Measurements from ENCODE around the gene ZFP3.
"Not testable (repeated sequence)": the region's sequence is repeated elsewhere in the genome, so short reads cannot be mapped to it uniquely, and the experiment has no call there.

Gene ZFP3

DNA sequence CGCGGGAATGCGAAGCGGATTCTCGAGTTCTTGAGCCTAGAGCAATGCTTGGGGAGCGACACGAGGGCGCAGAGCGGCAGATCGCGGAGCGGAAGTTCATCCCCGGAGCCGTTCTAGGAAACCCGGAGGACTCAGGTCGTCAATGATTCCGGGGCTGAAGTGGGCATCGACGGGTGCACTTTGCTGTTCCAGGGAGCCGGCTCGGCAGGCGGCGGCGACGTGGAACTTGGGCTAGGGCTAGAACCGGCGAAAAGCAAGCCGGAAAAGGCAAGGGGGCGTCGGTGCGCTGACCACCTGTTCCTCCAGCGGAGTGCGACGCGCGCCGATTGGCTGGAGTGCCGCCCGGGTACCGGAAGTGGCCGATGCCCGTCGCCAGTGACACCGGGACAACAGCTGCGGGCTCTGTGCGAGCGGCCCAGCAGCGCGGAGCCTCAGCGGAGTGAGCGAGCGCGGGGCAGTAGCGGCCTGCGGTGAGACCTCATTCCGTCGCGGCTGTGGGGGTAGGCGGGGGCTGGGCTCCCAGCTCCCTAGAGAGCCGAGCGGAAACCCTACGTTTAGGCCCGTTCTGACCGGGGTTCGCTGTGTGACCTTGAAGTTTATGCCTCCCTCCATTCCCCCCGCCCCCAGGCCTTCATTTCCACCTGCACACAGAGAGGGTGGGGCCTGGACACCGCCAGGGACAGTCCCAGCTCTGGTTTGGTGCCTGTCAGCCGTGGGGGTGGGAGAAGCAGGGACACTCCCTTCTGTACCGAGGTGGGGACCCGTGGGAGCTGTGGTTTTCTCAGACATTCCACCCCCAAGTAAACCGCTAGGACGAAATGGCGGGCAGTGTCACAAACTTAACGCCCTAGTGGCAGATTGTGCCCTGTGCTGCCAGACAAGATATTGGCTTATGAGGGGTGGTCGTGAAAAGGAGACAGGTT lies at the start of gene ZFP3:
Gene ZFP3, plus strand, starts transcription at position 362 of the 923 bp plus-strand sequence. CDS start 13,038 bp downstream, outside the sequence.
- peak; percentile 72 for ATAC-seq (ENCODE audit: insufficient read depth, low read depth)
- Histone ChIP-seq H3K36me3 (ENCODE audit: insufficient read depth, low read length) (no peaks in the 10 kb centered on the region), H3K79me2 (ENCODE audit: insufficient read depth, low read length) (no peaks in the 10 kb centered on the region), H2AFZ (ENCODE audit: low read depth, low read length) (no peak within 1 kb of the TSS), H3K4me2 (ENCODE audit: insufficient read depth, low read length) (peak within 1 kb of the TSS; percentile 8; the same call in 1 of the 2 replicates), H4K20me1 (ENCODE audit: insufficient read depth, low read length) (no peaks in the 10 kb centered on the region), H3K4me3 (ENCODE audit: low read depth in 1 of 2, low read length in 2 of 2) (no peak within 1 kb of the TSS), H3K27ac (ENCODE audit: low read length) (no peak within 1 kb of the TSS), H3K9me3 (ENCODE audit: insufficient read depth, low read length, severe bottlenecking) (no peaks in the 10 kb centered on the region), H3K4me1 (ENCODE audit: insufficient read depth, low read length) (peaks cover 4% of the 10 kb centered on the region; the same call in 1 of the 2 replicates), H3K27me3 (ENCODE audit: insufficient read depth, low read length, poor library complexity) (no peaks in the 10 kb centered on the region), H3K9ac (ENCODE audit: low read depth, low read length) (no peak within 1 kb of the TSS)
- no peak for TF ChIP-seq EZH2 (IDR thresholded peaks at IDR 0.05; ENCODE audit: borderline replicate concordance, low read depth, low read length, severe bottlenecking)
- TF ChIP-seq, protein P1, sequence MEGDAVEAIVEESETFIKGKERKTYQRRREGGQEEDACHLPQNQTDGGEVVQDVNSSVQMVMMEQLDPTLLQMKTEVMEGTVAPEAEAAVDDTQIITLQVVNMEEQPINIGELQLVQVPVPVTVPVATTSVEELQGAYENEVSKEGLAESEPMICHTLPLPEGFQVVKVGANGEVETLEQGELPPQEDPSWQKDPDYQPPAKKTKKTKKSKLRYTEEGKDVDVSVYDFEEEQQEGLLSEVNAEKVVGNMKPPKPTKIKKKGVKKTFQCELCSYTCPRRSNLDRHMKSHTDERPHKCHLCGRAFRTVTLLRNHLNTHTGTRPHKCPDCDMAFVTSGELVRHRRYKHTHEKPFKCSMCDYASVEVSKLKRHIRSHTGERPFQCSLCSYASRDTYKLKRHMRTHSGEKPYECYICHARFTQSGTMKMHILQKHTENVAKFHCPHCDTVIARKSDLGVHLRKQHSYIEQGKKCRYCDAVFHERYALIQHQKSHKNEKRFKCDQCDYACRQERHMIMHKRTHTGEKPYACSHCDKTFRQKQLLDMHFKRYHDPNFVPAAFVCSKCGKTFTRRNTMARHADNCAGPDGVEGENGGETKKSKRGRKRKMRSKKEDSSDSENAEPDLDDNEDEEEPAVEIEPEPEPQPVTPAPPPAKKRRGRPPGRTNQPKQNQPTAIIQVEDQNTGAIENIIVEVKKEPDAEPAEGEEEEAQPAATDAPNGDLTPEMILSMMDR (IDR thresholded peaks at IDR 0.05; ENCODE audit: borderline replicate concordance, extremely low read depth, low read length, poor library complexity, severe bottlenecking), result peak; percentile 21
- peak; percentile 49 for DNase-seq

DNA sequence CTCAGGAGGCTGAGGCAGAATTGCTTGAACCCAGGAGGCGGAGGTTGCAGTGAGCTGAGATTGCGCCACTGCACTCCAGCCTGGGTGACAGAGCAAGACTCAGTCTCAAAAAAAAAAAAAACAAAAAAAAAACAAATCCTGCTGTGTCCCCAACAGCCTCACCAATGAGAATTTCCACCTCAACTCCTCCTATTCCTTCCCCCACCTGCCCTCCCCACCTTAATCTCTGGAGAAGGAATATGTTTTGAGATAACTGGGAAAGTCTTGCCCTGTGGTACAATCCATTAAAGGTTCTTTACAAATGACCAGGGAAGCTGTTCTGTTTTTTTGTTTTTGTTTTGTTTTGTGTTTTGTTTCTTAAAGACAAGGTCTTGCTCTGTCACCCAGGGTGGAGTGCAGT lies 48.1 kb upstream of the ZFP3 start:
- ATAC-seq (ENCODE audit: insufficient read depth, low read depth); H3K79me2 ChIP-seq (ENCODE audit: insufficient read depth, low read length); H3K27ac ChIP-seq (ENCODE audit: low read length); H3K27me3 ChIP-seq (ENCODE audit: insufficient read depth, low read length, poor library complexity); H4K20me1 ChIP-seq (ENCODE audit: insufficient read depth, low read length); DNase-seq; H3K4me3 ChIP-seq (ENCODE audit: low read depth in 1 of 2, low read length in 2 of 2); H3K9ac ChIP-seq (ENCODE audit: low read depth, low read length); H3K36me3 ChIP-seq (ENCODE audit: insufficient read depth, low read length); H3K9me3 ChIP-seq (ENCODE audit: insufficient read depth, low read length, severe bottlenecking): not testable (repeated sequence)
- peak overlapping the region; percentile 54; the same call in 1 of the 2 replicates for H2AFZ ChIP-seq (ENCODE audit: low read depth, low read length)
- H3K4me1 ChIP-seq (ENCODE audit: insufficient read depth, low read length), result peaks cover 25% of the 10 kb centered on the region
- H3K4me2 ChIP-seq (ENCODE audit: insufficient read depth, low read length), result 0 out of 2 replicates have a peak overlapping the region, but pooled peaks have one; percentile 97

DNA sequence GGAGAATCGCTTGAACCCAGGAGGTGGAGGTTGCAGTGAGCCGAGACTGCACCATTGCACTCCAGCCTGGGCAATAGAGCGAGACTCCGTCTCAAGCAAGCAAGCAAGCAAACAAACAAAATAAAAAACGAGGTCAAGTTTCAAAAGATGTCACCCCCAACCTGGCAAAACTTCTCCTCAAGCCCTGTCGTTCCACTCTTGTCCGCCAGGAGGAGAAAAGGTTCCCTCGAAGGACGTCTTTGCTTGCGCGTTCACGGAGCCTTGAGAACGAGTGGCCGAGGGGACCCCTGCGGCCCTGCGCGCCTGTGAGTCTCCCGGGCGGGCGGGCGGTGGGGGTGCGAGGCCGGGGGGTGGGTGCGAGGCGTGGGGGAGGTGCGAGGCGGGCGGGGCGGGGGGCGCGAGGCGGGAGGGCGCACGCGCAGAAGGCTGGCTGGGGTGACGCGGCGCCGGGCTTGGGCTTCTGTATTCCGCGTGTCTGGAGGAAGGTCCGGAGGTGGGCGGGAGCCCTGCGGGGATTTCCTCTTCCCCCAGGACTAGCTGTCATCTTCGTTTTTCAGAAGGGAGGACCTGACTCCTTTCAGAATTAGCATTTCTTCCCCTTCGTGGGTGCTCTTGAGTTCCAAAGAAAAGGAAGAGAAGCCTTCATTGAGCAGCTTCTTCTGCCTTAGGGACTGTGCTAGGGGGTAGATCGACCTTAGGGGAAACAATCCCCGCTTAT lies 46.7 kb upstream of the ZFP3 start:
- H3K27ac ChIP-seq (ENCODE audit: low read length), result peak overlapping the region; percentile 75
- H4K20me1 ChIP-seq (ENCODE audit: insufficient read depth, low read length), result no peaks in the 10 kb centered on the region
- DNase-seq, result peak; percentile 88
- H3K4me3 ChIP-seq (ENCODE audit: low read depth in 1 of 2, low read length in 2 of 2), result peak overlapping the region; percentile 48 to 73
- H3K36me3 ChIP-seq (ENCODE audit: insufficient read depth, low read length), result no peaks in the 10 kb centered on the region
- peak overlapping the region; percentile 73 for H3K9ac ChIP-seq (ENCODE audit: low read depth, low read length)
- H3K79me2 ChIP-seq (ENCODE audit: insufficient read depth, low read length), result no peaks in the 10 kb centered on the region
- H3K4me2 ChIP-seq (ENCODE audit: insufficient read depth, low read length), result peak overlapping the region; percentile 97
- H3K4me1 ChIP-seq (ENCODE audit: insufficient read depth, low read length), result peaks cover 25% of the 10 kb centered on the region
- H3K9me3 ChIP-seq (ENCODE audit: insufficient read depth, low read length, severe bottlenecking), result no peaks in the 10 kb centered on the region
- no peak for TF ChIP-seq EZH2 (IDR thresholded peaks at IDR 0.05; ENCODE audit: borderline replicate concordance, low read depth, low read length, severe bottlenecking)
- TF ChIP-seq, protein P1 (IDR thresholded peaks at IDR 0.05; ENCODE audit: borderline replicate concordance, extremely low read depth, low read length, poor library complexity, severe bottlenecking), result peak; percentile 83
- peak; percentile 85 for ATAC-seq (ENCODE audit: insufficient read depth, low read depth)
- H2AFZ ChIP-seq (ENCODE audit: low read depth, low read length), result peak overlapping the region; percentile 99
- H3K27me3 ChIP-seq (ENCODE audit: insufficient read depth, low read length, poor library complexity), result no peaks in the 10 kb centered on the region

All from DND-41 (cell line).